ENCODE measurements around the gene TPTE. TPM values are rescaled to one million over a fixed set of nuclear protein-coding genes. Genes with fewer than 3 reads are reported as not detected.
"Not testable (repeated sequence)": the region's sequence is repeated elsewhere in the genome, so short reads cannot be mapped to it uniquely, and the experiment has no call there.

TPTE gene
- polyA plus RNA-seq, 1 donor: not detected

GRCh38 chr21:10616535-10616934 is 95.2 kb downstream of the TPTE start:
- H3K4me3 ChIP-seq (ENCODE audit: low read length): no peak overlapping the region
- no peaks in the 10 kb centered on the region for H3K27me3 ChIP-seq (ENCODE audit: control insufficient read depth, insufficient read depth, low read length)
- H3K9me3 ChIP-seq (ENCODE audit: control insufficient read depth, low read depth, low read length): peaks cover 9% of the 10 kb centered on the region
- no peak overlapping the region for H3K27ac ChIP-seq (ENCODE audit: low read length)
- no peak for DNase-seq
- H3K4me1 ChIP-seq (ENCODE audit: control insufficient read depth, insufficient read depth, low read length): no peaks in the 10 kb centered on the region
- 75% methylated on average over 11 of the region's 30 CpGs for WGBS (ENCODE audit: insufficient coverage, low lambda C conversion rate)
- no peaks in the 10 kb centered on the region for H3K36me3 ChIP-seq (ENCODE audit: control insufficient read depth, insufficient read depth, low read length)

- WGBS (ENCODE audit: insufficient coverage, low lambda C conversion rate): 58% methylated on average over 3 of the region's 3 CpGs
- H3K9me3 ChIP-seq (ENCODE audit: control insufficient read depth, low read depth, low read length); H3K4me1 ChIP-seq (ENCODE audit: control insufficient read depth, insufficient read depth, low read length); H3K27me3 ChIP-seq (ENCODE audit: control insufficient read depth, insufficient read depth, low read length); DNase-seq; H3K4me3 ChIP-seq (ENCODE audit: low read length); H3K27ac ChIP-seq (ENCODE audit: low read length); H3K36me3 ChIP-seq (ENCODE audit: control insufficient read depth, insufficient read depth, low read length): not testable (repeated sequence)
Measured at GRCh38 chr21:10617133-10617752, 95.9 kb downstream of the TPTE start.

- H3K9me3 ChIP-seq (ENCODE audit: control insufficient read depth, low read depth, low read length): peaks cover 6% of the 10 kb centered on the region
- no peak for DNase-seq
- WGBS (ENCODE audit: insufficient coverage, low lambda C conversion rate): 64% methylated on average over 17 of the region's 47 CpGs
- no peaks in the 10 kb centered on the region for H3K4me1 ChIP-seq (ENCODE audit: control insufficient read depth, insufficient read depth, low read length)
- H3K27me3 ChIP-seq (ENCODE audit: control insufficient read depth, insufficient read depth, low read length): no peaks in the 10 kb centered on the region
- H3K36me3 ChIP-seq (ENCODE audit: control insufficient read depth, insufficient read depth, low read length): no peaks in the 10 kb centered on the region
- no peak overlapping the region for H3K4me3 ChIP-seq (ENCODE audit: low read length)
- H3K27ac ChIP-seq (ENCODE audit: low read length): no peak overlapping the region
Measured at GRCh38 chr21:10627316-10627863, 106.0 kb downstream of the TPTE start.

- not testable (repeated sequence) for H3K9me3 ChIP-seq (ENCODE audit: control insufficient read depth, low read depth, low read length); H3K36me3 ChIP-seq (ENCODE audit: control insufficient read depth, insufficient read depth, low read length); DNase-seq; H3K27me3 ChIP-seq (ENCODE audit: control insufficient read depth, insufficient read depth, low read length); H3K4me3 ChIP-seq (ENCODE audit: low read length); H3K4me1 ChIP-seq (ENCODE audit: control insufficient read depth, insufficient read depth, low read length); H3K27ac ChIP-seq (ENCODE audit: low read length)
- WGBS (ENCODE audit: insufficient coverage, low lambda C conversion rate): 82% methylated on average over 2 of the region's 3 CpGs
Measured at GRCh38 chr21:10629239-10629638, 107.9 kb downstream of the TPTE start.

GRCh38 chr21:10630829-10631228 is 109.4 kb downstream of the TPTE start:
- not testable (repeated sequence) for H3K27me3 ChIP-seq (ENCODE audit: control insufficient read depth, insufficient read depth, low read length); H3K4me3 ChIP-seq (ENCODE audit: low read length); H3K4me1 ChIP-seq (ENCODE audit: control insufficient read depth, insufficient read depth, low read length); H3K27ac ChIP-seq (ENCODE audit: low read length); H3K36me3 ChIP-seq (ENCODE audit: control insufficient read depth, insufficient read depth, low read length); H3K9me3 ChIP-seq (ENCODE audit: control insufficient read depth, low read depth, low read length); DNase-seq
- WGBS (ENCODE audit: insufficient coverage, low lambda C conversion rate): 80% methylated on average over 1 of the region's 6 CpGs

GRCh38 chr21:10631316-10631715 is 109.9 kb downstream of the TPTE start:
- not testable (repeated sequence) for H3K9me3 ChIP-seq (ENCODE audit: control insufficient read depth, low read depth, low read length); H3K4me1 ChIP-seq (ENCODE audit: control insufficient read depth, insufficient read depth, low read length); H3K27me3 ChIP-seq (ENCODE audit: control insufficient read depth, insufficient read depth, low read length); DNase-seq; H3K4me3 ChIP-seq (ENCODE audit: low read length); H3K27ac ChIP-seq (ENCODE audit: low read length); H3K36me3 ChIP-seq (ENCODE audit: control insufficient read depth, insufficient read depth, low read length)
- WGBS (ENCODE audit: insufficient coverage, low lambda C conversion rate): 80% methylated on average over 1 of the region's 5 CpGs

GRCh38 chr21:10638144-10638543 is 116.8 kb downstream of the TPTE start:
- 40% methylated on average over 1 of the region's 9 CpGs for WGBS (ENCODE audit: insufficient coverage, low lambda C conversion rate)
- H3K4me1 ChIP-seq (ENCODE audit: control insufficient read depth, insufficient read depth, low read length); DNase-seq; H3K27me3 ChIP-seq (ENCODE audit: control insufficient read depth, insufficient read depth, low read length); H3K36me3 ChIP-seq (ENCODE audit: control insufficient read depth, insufficient read depth, low read length); H3K4me3 ChIP-seq (ENCODE audit: low read length); H3K9me3 ChIP-seq (ENCODE audit: control insufficient read depth, low read depth, low read length); H3K27ac ChIP-seq (ENCODE audit: low read length): not testable (repeated sequence)

GRCh38 chr21:10639123-10639522 is 117.7 kb downstream of the TPTE start:
- no peak for DNase-seq
- H3K27ac ChIP-seq (ENCODE audit: low read length): no peak overlapping the region
- H3K27me3 ChIP-seq (ENCODE audit: control insufficient read depth, insufficient read depth, low read length): no peaks in the 10 kb centered on the region
- H3K4me3 ChIP-seq (ENCODE audit: low read length): no peak overlapping the region
- 87% methylated on average over 3 of the region's 4 CpGs for WGBS (ENCODE audit: insufficient coverage, low lambda C conversion rate)
- H3K36me3 ChIP-seq (ENCODE audit: control insufficient read depth, insufficient read depth, low read length): no peaks in the 10 kb centered on the region
- H3K4me1 ChIP-seq (ENCODE audit: control insufficient read depth, insufficient read depth, low read length): no peaks in the 10 kb centered on the region
- H3K9me3 ChIP-seq (ENCODE audit: control insufficient read depth, low read depth, low read length): no peaks in the 10 kb centered on the region

- H3K4me3 ChIP-seq (ENCODE audit: low read length); H3K27me3 ChIP-seq (ENCODE audit: control insufficient read depth, insufficient read depth, low read length); H3K27ac ChIP-seq (ENCODE audit: low read length); H3K4me1 ChIP-seq (ENCODE audit: control insufficient read depth, insufficient read depth, low read length); DNase-seq; H3K36me3 ChIP-seq (ENCODE audit: control insufficient read depth, insufficient read depth, low read length); H3K9me3 ChIP-seq (ENCODE audit: control insufficient read depth, low read depth, low read length): not testable (repeated sequence)
Measured at GRCh38 chr21:10639746-10640145, 118.4 kb downstream of the TPTE start.

- Histone ChIP-seq H3K9me3 (ENCODE audit: control insufficient read depth, low read depth, low read length) (no peaks in the 10 kb centered on the region), H3K36me3 (ENCODE audit: control insufficient read depth, insufficient read depth, low read length) (no peaks in the 10 kb centered on the region), H3K27ac (ENCODE audit: low read length) (no peak overlapping the region), H3K4me3 (ENCODE audit: low read length) (no peak overlapping the region), H3K27me3 (ENCODE audit: control insufficient read depth, insufficient read depth, low read length) (no peaks in the 10 kb centered on the region), H3K4me1 (ENCODE audit: control insufficient read depth, insufficient read depth, low read length) (no peaks in the 10 kb centered on the region)
- no peak for DNase-seq
- WGBS (ENCODE audit: insufficient coverage, low lambda C conversion rate): 46% methylated on average over 4 of the region's 4 CpGs
Measured at GRCh38 chr21:10640446-10640845, 119.1 kb downstream of the TPTE start.

- Histone ChIP-seq H3K4me1 (ENCODE audit: control insufficient read depth, insufficient read depth, low read length) (no peaks in the 10 kb centered on the region), H3K9me3 (ENCODE audit: control insufficient read depth, low read depth, low read length) (no peaks in the 10 kb centered on the region), H3K36me3 (ENCODE audit: control insufficient read depth, insufficient read depth, low read length) (no peaks in the 10 kb centered on the region), H3K27me3 (ENCODE audit: control insufficient read depth, insufficient read depth, low read length) (no peaks in the 10 kb centered on the region), H3K4me3 (ENCODE audit: low read length) (no peak overlapping the region), H3K27ac (ENCODE audit: low read length) (no peak overlapping the region)
- DNase-seq: no peak
- WGBS (ENCODE audit: insufficient coverage, low lambda C conversion rate): no CpG with 5 or more reads among the region's 1 CpG
Measured at GRCh38 chr21:10641107-10641506, 119.7 kb downstream of the TPTE start.
